Brain microvascular endothelial cell (primary cell): ENCODE measurements around the gene LPAR3.

Experiments used
- DNase-seq: peaks from one replicate; pipeline ENCODE4 v3.0.0-alpha.2; 2020
- H3K27ac ChIP-seq: fragments of 250-450 bp; sonication (Bioruptor Pico); 2 replicates; pipeline ENCODE4 v1.5.1; 2020; ENCODE audit warnings: mild to moderate bottlenecking, moderate library complexity
- H3K27me3 ChIP-seq: fragments of 250-450 bp; sonication (Bioruptor Pico); replicated peaks from 2 replicates; pipeline ENCODE4 v1.5.1; 2020; ENCODE audit warnings: mild to moderate bottlenecking
- H3K36me3 ChIP-seq: fragments of 250-450 bp; sonication (Bioruptor Pico); replicated peaks from 2 replicates; pipeline ENCODE4 v1.5.1; 2020; ENCODE audit warnings: mild to moderate bottlenecking
- H3K4me3 ChIP-seq: 2 replicates; pipeline ENCODE4 v1.5.1; 2011; ENCODE audit warnings: low read depth, mild to moderate bottlenecking, control low read depth, low read length, moderate library complexity
- in situ Hi-C: cut with HindIII; loops from 2 replicates; pipeline ENCODE4 v1.10.0; 2017; ENCODE audit warnings: low sequenced_read_pairs, low pct_ligation_motif_present
- TF ChIP-seq, protein P1 (sequence below): IDR thresholded peaks from 2 replicates; pipeline ENCODE4 v1.5.1; 2011; ENCODE audit warnings: low read depth, mild to moderate bottlenecking, moderate library complexity, low read length, control low read depth, inconsistent platforms; ENCODE audit errors: missing control alignments

Gene LPAR3

GRCh38 chr1:84800090-84801073 is 92.6 kb downstream of the LPAR3 start:
- H3K27me3 ChIP-seq: peaks cover 5% of the 10 kb centered on the region
- in situ Hi-C loops: no loop called here
- no peak overlapping the region for H3K4me3 ChIP-seq
- TF ChIP-seq, protein P1, sequence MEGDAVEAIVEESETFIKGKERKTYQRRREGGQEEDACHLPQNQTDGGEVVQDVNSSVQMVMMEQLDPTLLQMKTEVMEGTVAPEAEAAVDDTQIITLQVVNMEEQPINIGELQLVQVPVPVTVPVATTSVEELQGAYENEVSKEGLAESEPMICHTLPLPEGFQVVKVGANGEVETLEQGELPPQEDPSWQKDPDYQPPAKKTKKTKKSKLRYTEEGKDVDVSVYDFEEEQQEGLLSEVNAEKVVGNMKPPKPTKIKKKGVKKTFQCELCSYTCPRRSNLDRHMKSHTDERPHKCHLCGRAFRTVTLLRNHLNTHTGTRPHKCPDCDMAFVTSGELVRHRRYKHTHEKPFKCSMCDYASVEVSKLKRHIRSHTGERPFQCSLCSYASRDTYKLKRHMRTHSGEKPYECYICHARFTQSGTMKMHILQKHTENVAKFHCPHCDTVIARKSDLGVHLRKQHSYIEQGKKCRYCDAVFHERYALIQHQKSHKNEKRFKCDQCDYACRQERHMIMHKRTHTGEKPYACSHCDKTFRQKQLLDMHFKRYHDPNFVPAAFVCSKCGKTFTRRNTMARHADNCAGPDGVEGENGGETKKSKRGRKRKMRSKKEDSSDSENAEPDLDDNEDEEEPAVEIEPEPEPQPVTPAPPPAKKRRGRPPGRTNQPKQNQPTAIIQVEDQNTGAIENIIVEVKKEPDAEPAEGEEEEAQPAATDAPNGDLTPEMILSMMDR: no peak
- no peak for DNase-seq
- no peaks in the 10 kb centered on the region for H3K36me3 ChIP-seq
- no peak overlapping the region for H3K27ac ChIP-seq

DNA sequence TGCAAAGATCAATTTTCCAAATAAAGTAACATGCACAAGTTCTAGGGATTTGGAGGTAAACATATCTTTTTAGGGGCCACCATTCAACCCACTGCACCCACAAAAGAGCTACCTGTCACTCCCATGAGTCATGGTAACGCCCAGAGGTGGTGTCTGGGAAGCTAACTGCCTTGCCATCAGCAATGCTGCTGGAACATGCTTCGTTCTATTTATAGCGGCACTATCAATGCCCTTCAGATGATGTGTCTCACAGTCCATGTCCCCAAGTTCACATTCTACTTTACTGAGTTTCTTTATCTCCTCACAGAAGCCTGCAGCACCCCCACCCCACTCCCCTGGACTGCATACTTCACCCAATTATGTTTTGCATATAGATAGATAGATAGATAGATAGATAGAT is 95.4 kb downstream of the LPAR3 start:
- TF ChIP-seq, protein P1: no peak
- H3K27ac ChIP-seq: no peak overlapping the region
- no peak overlapping the region for H3K4me3 ChIP-seq
- in situ Hi-C loops: no loop called here
- H3K36me3 ChIP-seq: no peaks in the 10 kb centered on the region
- no peak for DNase-seq
- H3K27me3 ChIP-seq: no peaks in the 10 kb centered on the region

- Histone ChIP-seq H3K4me3 (no peak overlapping the region), H3K27me3 (no peaks in the 10 kb centered on the region), H3K36me3 (no peaks in the 10 kb centered on the region), H3K27ac (no peak overlapping the region)
- in situ Hi-C loops: no loop called here
- TF ChIP-seq, protein P1: no peak
- no peak for DNase-seq
Observed at GRCh38 chr1:84795966-84796600, 96.9 kb downstream of the LPAR3 start.

DNA sequence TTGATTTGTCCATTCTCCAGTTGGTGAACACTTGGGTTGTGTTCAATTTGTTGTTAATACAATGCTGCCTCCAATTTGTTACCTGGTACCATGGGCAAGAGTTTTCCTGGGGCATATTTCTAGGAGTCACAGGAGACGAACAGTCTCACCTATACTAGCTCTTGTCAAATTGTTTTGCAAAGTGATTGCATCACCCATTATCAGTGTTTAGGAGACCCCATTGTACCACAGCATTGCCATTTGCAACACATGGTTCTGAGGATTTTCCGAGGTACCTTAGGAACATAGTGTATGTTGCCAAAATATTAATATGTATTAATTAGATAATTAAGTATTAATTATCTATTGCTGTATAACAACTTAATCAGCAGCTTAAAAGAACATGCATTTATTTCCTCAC is 97.8 kb downstream of the LPAR3 start:
- Histone ChIP-seq H3K36me3 (no peaks in the 10 kb centered on the region), H3K4me3 (no peak overlapping the region), H3K27me3 (no peaks in the 10 kb centered on the region), H3K27ac (no peak overlapping the region)
- in situ Hi-C loops: no loop called here
- DNase-seq: no peak
- TF ChIP-seq, protein P1: no peak

DNA sequence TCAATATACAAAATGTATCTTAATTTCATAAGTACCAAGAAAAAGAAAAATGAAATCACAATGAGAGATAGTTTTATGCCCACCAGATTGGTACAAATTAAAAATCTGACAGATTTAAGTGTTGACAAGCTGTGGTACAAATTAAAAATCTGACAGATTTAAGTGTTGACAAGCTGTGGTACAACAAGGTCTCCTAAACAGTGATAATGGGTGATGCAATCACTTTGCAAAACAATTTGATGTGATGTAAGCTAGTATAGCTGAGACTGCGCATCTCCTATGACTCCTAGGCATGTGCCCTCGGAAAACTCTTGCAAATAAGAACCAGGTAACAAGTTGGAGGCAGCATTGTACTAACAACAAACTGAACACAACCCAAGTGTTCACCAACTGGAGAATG is 100.6 kb downstream of the LPAR3 start:
- Histone ChIP-seq H3K27me3 (no peaks in the 10 kb centered on the region), H3K36me3 (no peaks in the 10 kb centered on the region), H3K4me3 (no peak overlapping the region), H3K27ac (no peak overlapping the region)
- DNase-seq: no peak
- TF ChIP-seq, protein P1: no peak
- in situ Hi-C loops: no loop called here
